ENCODE results near the gene B4GALNT1.

B4GALNT1 gene

DNA sequence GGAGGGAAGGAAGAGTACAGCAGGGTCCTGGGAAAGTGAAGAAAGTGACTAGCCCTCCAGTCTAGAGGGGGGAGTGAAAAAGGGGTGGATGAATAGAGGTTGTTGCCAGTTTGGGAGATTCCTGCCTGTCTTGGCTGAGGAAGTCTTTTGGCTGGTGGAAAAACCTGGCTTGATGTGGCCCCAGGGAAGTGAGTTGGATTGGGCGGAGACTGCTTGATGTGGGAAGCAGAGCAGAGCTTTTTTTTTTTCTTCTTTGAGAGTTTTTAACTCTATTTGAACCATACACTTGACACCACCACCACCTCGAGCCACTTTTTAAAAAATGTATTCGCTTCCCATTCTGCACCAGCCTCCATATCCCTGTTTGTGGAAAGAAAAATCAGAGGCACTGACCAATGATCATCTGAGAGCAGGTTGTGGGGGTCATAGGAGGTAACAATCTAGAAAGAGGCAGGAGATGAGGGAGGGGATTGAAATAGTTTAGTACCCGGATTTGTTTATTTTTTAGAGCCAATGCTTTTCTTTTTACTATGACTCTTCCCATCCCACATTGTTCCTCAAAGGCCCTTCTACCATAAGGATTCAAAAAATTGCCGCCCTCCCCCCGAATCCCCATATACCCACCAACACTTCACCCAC is 29.1 kb downstream of the B4GALNT1 start:
- TF ChIP-seq, protein P1, sequence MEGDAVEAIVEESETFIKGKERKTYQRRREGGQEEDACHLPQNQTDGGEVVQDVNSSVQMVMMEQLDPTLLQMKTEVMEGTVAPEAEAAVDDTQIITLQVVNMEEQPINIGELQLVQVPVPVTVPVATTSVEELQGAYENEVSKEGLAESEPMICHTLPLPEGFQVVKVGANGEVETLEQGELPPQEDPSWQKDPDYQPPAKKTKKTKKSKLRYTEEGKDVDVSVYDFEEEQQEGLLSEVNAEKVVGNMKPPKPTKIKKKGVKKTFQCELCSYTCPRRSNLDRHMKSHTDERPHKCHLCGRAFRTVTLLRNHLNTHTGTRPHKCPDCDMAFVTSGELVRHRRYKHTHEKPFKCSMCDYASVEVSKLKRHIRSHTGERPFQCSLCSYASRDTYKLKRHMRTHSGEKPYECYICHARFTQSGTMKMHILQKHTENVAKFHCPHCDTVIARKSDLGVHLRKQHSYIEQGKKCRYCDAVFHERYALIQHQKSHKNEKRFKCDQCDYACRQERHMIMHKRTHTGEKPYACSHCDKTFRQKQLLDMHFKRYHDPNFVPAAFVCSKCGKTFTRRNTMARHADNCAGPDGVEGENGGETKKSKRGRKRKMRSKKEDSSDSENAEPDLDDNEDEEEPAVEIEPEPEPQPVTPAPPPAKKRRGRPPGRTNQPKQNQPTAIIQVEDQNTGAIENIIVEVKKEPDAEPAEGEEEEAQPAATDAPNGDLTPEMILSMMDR (IDR thresholded peaks at IDR 0.05), result no peak
- H3K4me3 ChIP-seq, result peak overlapping the region; percentile 98
- DNase-seq (ENCODE audit: low spot score), result peak; percentile 89
- H3K27ac ChIP-seq, result peak overlapping the region; percentile 99 to 100

DNA sequence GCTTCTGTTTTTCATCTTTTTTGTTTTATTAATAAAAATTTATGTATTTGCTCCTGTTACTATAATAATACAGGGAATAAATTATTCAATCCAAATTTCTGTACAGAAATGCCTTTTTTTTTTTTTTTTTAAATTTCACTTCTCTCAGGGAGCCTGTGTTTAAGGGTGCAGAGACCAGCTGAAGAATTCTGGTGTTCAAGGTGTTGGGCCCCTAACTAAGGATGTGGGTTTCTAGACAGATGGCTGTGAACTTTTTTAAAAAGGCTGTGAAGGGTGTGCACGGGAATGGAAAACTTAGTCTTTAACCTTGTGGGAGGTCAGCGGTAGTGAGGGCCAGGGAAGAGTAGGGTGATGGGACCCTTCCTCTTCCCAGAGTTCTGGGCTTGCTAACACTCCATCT is 29.7 kb downstream of the B4GALNT1 start:
- H3K4me3 ChIP-seq, result no peak overlapping the region
- H3K27ac ChIP-seq, result peak overlapping the region; percentile 78 to 99
- no peak for DNase-seq (ENCODE audit: low spot score)
- TF ChIP-seq, protein P1 (IDR thresholded peaks at IDR 0.05), result no peak

DNA sequence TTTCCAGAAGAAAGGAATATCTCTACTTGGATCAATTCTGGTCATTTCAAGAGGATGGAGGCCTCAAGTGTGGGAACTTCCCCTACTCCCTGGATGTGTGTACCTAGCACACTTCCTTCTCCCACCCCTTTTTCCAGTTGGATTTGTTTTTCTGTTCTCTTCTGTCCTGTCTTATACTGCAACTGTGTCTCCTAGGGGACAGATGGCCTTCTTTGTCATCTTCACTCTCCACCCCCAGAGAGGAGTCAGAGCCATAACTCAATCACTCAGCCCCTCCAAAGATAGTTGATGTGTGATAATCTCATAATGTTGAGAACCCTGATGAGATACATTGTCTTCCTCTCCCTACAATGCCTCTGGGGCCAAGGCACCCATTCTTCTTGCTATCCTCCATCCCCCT is 30.5 kb downstream of the B4GALNT1 start:
- H3K27ac ChIP-seq, result no peak overlapping the region
- TF ChIP-seq, protein P1 (IDR thresholded peaks at IDR 0.05), result no peak

DNA sequence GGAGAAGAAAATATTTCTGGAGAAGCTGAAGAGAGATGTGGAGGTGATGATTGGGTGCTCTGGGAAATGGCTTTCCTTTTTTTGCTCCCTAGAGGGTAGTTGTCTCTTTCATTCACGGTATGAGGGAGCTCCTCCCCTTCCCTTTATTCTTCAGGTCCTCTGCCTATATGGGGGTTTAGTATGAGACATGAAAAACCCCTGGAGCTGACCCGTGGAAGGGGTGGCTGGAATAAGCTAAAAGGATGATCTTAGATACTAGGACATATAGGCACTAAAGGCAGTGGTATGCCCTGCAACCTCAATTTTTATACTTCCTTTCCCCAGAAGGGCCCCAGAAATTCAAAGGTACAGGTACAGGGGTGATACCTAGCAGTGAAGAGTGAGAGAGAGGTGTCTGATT is 32.6 kb downstream of the B4GALNT1 start:
- no peak overlapping the region for H3K27ac ChIP-seq
- no peak overlapping the region for H3K4me3 ChIP-seq
- TF ChIP-seq, protein P1 (IDR thresholded peaks at IDR 0.05), result no peak
- DNase-seq (ENCODE audit: low spot score), result no peak

More for the DNA sequence above, 30.5 kb downstream of the B4GALNT1 start:
- no peak overlapping the region for H3K4me3 ChIP-seq
- DNase-seq (ENCODE audit: low spot score), result no peak

DNA sequence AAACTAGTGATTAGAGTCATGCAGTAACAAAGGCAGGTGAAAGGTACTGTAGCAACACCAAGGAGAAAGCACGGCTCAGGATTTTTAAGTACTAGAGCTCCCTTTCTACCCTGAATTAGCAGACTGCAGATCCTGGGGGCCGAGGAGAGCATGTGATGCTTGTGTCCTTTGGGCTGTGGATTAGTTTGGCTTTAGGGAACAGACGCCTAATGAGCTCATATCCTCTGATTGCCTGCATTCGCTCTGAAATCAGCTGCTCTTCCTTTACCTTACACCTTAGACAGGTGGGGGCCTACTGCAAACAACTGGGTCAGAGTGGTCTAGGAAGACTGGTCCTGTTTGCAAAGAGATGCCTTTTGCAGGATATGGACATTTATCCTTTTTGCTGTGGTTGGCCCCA is 39.8 kb downstream of the B4GALNT1 start:
- Histone ChIP-seq H3K4me3 (no peak overlapping the region), H3K27ac (no peak overlapping the region)
- TF ChIP-seq, protein P1 (IDR thresholded peaks at IDR 0.05), result no peak
- no peak for DNase-seq (ENCODE audit: low spot score)

DNA sequence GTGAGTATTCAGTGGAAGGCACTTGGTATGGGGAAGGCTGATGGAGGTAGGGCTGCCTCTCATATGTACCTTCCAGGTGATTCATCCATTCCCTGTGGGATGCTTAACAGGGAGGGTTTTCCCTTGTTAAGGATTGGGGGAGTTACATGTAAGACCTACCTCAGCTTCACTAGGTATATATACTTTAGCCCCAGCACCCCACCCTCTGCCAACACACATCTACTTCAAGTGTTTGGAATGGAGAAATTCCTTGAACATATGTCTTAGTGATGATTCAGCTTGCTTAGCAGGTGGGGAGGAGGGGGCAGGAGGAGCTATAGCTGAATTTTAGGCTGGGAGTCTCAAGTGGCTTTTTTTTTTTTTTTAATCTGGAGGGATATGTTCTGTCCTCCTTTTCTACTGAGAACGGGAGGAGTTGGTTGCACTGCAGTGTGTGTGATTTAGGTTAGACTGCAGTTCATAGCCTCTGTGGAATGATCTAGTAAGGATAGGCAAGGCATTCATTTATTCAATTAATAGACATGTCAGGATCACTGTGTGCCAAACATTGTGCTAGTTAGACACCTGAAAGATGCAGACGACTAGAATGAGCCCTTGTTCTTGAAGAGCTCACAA is 40.3 kb downstream of the B4GALNT1 start:
- TF ChIP-seq, protein P1 (IDR thresholded peaks at IDR 0.05), result no peak
- Histone ChIP-seq H3K4me3 (peak overlapping the region; percentile 74), H3K27ac (no peak overlapping the region)
- DNase-seq (ENCODE audit: low spot score), result no peak

DNA sequence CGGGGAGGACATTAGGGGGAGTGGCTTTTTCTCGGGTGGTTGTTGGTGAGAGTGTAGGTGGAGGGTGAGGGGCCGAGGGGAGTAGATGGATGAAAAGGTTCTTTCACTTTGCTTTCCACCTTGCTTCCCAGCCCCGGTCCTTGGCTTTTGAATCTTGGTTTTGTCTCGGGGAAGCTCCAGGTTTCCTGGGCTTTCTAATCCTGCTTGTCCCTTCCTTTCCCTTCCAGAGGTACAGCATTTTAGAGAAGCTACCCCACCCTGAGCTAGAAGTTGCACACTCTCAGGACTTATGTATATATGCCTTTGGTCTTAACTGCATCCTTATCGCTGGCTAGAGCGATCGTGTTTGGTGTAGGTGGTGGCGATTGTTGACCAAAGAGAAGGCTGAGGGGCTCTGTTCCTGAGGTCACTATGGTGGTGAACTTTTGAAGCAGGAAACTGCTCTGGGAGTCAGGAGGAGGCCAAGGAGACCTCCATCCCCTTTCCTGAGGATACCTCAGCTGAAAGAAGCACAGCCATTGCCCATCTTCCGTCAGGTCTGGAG is 41.1 kb downstream of the B4GALNT1 start:
- Histone ChIP-seq H3K27ac (peak overlapping the region in 1 of 2 donors; percentile 77), H3K4me3 (peak overlapping the region; percentile 74)
- TF ChIP-seq, protein P1 (IDR thresholded peaks at IDR 0.05), result no peak
- DNase-seq (ENCODE audit: low spot score), result no peak

Data from coronary artery (tissue), 2 donors.